Loucy (cell line): ENCODE data around the gene PARVB.

Experiments used
- H2AFZ ChIP-seq: fragments of 200-600 bp; sonication (generic); 2 replicates; pipeline ENCODE4 v1.6.0; 2016; ENCODE audit warnings: antibody characterized with exemption, mild to moderate bottlenecking, low read length, moderate library complexity
- H3F3A ChIP-seq: fragments of 200-600 bp; 2 replicates; pipeline ENCODE4 v1.6.0; 2016; ENCODE audit warnings: antibody characterized with exemption, low read depth, mild to moderate bottlenecking
- H3K27me3 ChIP-seq: fragments of 200-600 bp; sonication (generic); 2 replicates; pipeline ENCODE4 v1.6.1; 2014; ENCODE audit warnings: low read length, mild to moderate bottlenecking; ENCODE audit not compliant: insufficient read depth, poor library complexity, severe bottlenecking
- H3K36me3 ChIP-seq: fragments of 200-600 bp; sonication (generic); 2 replicates; pipeline ENCODE4 v1.6.1; 2016; ENCODE audit warnings: low read length; ENCODE audit not compliant: insufficient read depth
- H3K4me1 ChIP-seq: fragments of 200-600 bp; sonication (generic); 2 replicates; pipeline ENCODE4 v1.5.1; 2014; ENCODE audit warnings: low read length, mild to moderate bottlenecking; ENCODE audit not compliant: insufficient read depth, poor library complexity, severe bottlenecking
- H3K4me2 ChIP-seq: fragments of 200-600 bp; sonication (generic); 2 replicates; pipeline ENCODE4 v1.6.0; 2014; ENCODE audit warnings: antibody characterized with exemption, low read length, low read depth, mild to moderate bottlenecking; ENCODE audit not compliant: poor library complexity, severe bottlenecking
- H3K4me3 ChIP-seq: fragments of 200-600 bp; sonication (generic); 2 replicates; pipeline ENCODE4 v1.5.1; 2014; ENCODE audit warnings: low read length, mild to moderate bottlenecking, mixed read lengths; ENCODE audit not compliant: poor library complexity, severe bottlenecking
- H3K79me2 ChIP-seq: fragments of 200-600 bp; sonication (generic); 2 replicates; pipeline ENCODE4 v1.6.1; 2014; ENCODE audit warnings: low read length; ENCODE audit not compliant: insufficient read depth
- H3K9ac ChIP-seq: fragments of 200-600 bp; sonication (generic); 2 replicates; pipeline ENCODE4 v1.6.0; 2014; ENCODE audit warnings: mild to moderate bottlenecking, low read depth, low read length, moderate library complexity; ENCODE audit not compliant: poor library complexity, severe bottlenecking
- H3K9me2 ChIP-seq: fragments of 200-600 bp; sonication (generic); replicated peaks from 2 replicates; pipeline ENCODE4 v1.6.1; 2016; ENCODE audit warnings: low read depth, low read length, mixed read lengths
- H3K9me3 ChIP-seq: fragments of 200-600 bp; sonication (generic); 2 replicates; pipeline ENCODE4 v1.6.1; 2014; ENCODE audit warnings: mild to moderate bottlenecking, antibody characterized with exemption, low read length, low read depth; ENCODE audit not compliant: insufficient read depth
- H4K20me1 ChIP-seq: fragments of 200-600 bp; sonication (generic); 2 replicates; pipeline ENCODE4 v1.6.0; 2014; ENCODE audit warnings: antibody characterized with exemption, low read length, mild to moderate bottlenecking; ENCODE audit not compliant: insufficient read depth, poor library complexity, severe bottlenecking
- EZH2phosphoT487 ChIP-seq: fragments of 200-600 bp; IDR thresholded peaks from 2 replicates; pipeline ENCODE4 v1.6.1; 2018; ENCODE audit warnings: antibody characterized with exemption, mild to moderate bottlenecking, moderate library complexity, borderline replicate concordance
- TF ChIP-seq, protein P1 (sequence below): fragments of 200-600 bp; sonication (generic); conservative IDR thresholded peaks from 2 replicates; pipeline ENCODE4 v1.5.1; 2014; ENCODE audit warnings: mild to moderate bottlenecking, antibody characterized with exemption, low read length

PARVB gene

DNA sequence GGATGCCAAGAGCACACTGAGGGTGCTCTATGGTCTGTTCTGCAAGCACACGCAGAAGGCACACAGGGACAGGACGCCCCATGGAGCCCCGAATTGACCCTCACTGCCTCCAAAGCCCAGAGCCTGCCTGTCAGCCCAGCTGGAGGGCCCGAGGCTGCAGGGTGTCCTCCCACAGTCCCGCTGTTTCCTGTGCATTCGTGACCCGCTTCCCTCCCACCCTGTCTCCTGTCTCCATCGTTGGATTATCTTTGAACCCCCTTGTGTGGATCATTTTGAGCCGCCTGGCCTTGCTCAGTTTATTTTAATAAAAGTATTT is 182.2 kb downstream of the PARVB start:
- Histone ChIP-seq H3K9ac (no peak overlapping the region), H3K4me3 (no peak overlapping the region), H3K9me3 (peaks cover 10% of the 10 kb centered on the region; the same call in 1 of the 2 replicates), H3K79me2 (no peaks in the 10 kb centered on the region), H2AFZ (no peak overlapping the region), H3F3A (no peaks in the 10 kb centered on the region; the same call in 1 of the 2 replicates), H3K9me2 (no peaks in the 10 kb centered on the region), H3K4me2 (no peak overlapping the region), H3K4me1 (peaks cover 7% of the 10 kb centered on the region), H4K20me1 (no peaks in the 10 kb centered on the region), H3K36me3 (peaks cover 3% of the 10 kb centered on the region; the same call in 1 of the 2 replicates), H3K27me3 (no peaks in the 10 kb centered on the region)
- TF ChIP-seq, protein P1, sequence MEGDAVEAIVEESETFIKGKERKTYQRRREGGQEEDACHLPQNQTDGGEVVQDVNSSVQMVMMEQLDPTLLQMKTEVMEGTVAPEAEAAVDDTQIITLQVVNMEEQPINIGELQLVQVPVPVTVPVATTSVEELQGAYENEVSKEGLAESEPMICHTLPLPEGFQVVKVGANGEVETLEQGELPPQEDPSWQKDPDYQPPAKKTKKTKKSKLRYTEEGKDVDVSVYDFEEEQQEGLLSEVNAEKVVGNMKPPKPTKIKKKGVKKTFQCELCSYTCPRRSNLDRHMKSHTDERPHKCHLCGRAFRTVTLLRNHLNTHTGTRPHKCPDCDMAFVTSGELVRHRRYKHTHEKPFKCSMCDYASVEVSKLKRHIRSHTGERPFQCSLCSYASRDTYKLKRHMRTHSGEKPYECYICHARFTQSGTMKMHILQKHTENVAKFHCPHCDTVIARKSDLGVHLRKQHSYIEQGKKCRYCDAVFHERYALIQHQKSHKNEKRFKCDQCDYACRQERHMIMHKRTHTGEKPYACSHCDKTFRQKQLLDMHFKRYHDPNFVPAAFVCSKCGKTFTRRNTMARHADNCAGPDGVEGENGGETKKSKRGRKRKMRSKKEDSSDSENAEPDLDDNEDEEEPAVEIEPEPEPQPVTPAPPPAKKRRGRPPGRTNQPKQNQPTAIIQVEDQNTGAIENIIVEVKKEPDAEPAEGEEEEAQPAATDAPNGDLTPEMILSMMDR = no peak
- no peak for TF ChIP-seq EZH2phosphoT487

DNA sequence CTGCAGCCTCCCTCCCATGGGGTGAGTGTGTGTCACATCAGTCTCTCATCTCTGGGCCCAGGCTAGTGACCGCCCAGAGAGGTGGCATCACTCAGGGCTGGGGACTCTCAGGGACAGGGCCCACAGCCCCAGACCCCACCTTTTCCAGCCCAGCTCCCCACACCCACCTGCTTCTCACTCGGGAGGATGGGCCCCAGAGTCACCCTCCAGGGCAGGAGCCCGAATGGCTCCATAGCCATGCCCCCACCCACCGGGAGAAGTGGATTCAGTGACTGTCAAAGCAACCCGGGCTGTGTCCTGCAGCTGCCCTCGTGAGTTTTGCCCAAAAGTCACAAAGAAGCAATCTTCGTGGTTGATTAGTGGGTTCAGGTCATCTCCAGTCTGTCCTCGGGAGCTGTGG is 182.6 kb downstream of the PARVB start:
- H3K4me1 ChIP-seq = peaks cover 3% of the 10 kb centered on the region
- no peaks in the 10 kb centered on the region; the same call in 1 of the 2 replicates for H3F3A ChIP-seq
- H3K79me2 ChIP-seq = no peaks in the 10 kb centered on the region
- no peak overlapping the region for H3K9ac ChIP-seq
- H3K4me3 ChIP-seq = no peak overlapping the region
- no peaks in the 10 kb centered on the region for H4K20me1 ChIP-seq
- no peak overlapping the region for H3K4me2 ChIP-seq
- no peaks in the 10 kb centered on the region for H3K9me2 ChIP-seq
- H3K36me3 ChIP-seq = peaks cover 3% of the 10 kb centered on the region; the same call in 1 of the 2 replicates
- peaks cover 10% of the 10 kb centered on the region; the same call in 1 of the 2 replicates for H3K9me3 ChIP-seq
- TF ChIP-seq EZH2phosphoT487 = no peak
- TF ChIP-seq, protein P1 = no peak
- H3K27me3 ChIP-seq = no peaks in the 10 kb centered on the region
- H2AFZ ChIP-seq = no peak overlapping the region

DNA sequence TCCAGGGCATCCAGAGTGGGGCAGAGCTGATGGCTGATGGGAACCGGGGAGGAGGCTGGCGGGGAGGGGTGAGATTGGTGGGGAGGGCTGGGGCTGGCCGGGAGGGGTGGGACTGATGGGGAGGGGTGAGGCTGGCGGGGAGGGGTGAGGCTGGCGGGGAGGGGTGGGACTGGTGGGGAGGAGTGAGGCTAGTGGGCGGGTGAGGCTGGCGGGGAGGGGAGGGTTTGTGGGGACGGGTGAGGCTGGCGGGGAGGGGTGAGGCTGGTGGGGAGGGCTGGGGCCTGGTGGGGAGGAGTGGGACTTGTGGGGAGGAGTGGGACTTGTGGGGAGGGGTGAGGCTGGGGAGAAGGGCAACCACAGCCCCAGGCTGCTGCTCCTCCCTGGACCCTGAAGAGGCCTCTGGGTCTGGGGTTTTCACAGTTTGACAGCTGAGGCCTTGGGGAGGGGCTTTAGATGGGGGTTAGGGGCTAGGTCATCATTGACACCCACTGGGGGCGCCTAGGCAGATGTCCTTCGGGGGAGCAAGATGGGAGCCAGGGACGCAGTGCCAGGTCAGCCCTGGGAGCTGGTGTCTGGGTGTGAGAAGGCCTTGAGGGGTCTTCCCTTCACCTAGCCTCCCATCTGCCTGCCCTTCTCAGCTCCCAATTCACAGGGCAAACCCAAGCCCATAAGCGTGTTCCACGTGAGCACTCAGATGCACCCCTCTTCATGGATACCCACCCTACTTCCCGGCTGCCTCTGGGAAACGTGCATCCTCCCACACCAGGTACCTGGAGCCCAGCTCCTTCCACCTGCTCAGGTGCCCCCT is 183.3 kb downstream of the PARVB start:
- peaks cover 3% of the 10 kb centered on the region for H3K4me1 ChIP-seq
- H3K9ac ChIP-seq = no peak overlapping the region
- H2AFZ ChIP-seq = no peak overlapping the region
- peaks cover 3% of the 10 kb centered on the region; the same call in 1 of the 2 replicates for H3K36me3 ChIP-seq
- no peak overlapping the region for H3K4me3 ChIP-seq
- no peaks in the 10 kb centered on the region for H3K79me2 ChIP-seq
- no peaks in the 10 kb centered on the region for H4K20me1 ChIP-seq
- no peak overlapping the region for H3K4me2 ChIP-seq
- no peaks in the 10 kb centered on the region for H3K9me2 ChIP-seq
- H3K27me3 ChIP-seq = no peaks in the 10 kb centered on the region
- TF ChIP-seq EZH2phosphoT487 = no peak
- TF ChIP-seq, protein P1 = no peak
- no peaks in the 10 kb centered on the region; the same call in 1 of the 2 replicates for H3F3A ChIP-seq
- H3K9me3 ChIP-seq = peaks cover 10% of the 10 kb centered on the region; the same call in 1 of the 2 replicates
